ENCODE data around the gene PLEKHM3. TPM values are rescaled to one million over a fixed set of nuclear protein-coding genes. Genes with fewer than 3 reads are reported as not detected.

Gene PLEKHM3
- total and polyA plus RNA-seq, 2 experiments from 2014 or later, result 3.9 to 8.8 TPM

DNA sequence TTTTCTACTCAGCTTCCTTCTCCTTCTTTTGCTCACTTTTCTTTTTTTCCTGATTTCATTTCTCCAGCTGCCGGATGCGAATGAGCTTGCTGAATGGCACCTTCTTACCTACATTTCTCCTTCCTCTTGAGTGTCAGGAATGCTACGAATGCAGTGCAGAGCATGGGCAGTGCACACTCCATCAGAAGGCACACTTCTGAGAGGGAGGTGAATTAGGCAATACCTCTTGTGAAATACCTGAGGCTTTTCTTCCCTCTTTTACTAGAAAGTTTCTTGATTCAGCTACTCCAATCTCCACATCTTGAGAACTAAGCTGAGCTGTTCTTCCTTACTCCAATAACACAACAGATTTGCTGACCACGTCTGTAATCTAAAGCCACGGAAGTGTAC lies 51.1 kb downstream of the PLEKHM3 start (continued):
- TF ChIP-seq, protein P1, sequence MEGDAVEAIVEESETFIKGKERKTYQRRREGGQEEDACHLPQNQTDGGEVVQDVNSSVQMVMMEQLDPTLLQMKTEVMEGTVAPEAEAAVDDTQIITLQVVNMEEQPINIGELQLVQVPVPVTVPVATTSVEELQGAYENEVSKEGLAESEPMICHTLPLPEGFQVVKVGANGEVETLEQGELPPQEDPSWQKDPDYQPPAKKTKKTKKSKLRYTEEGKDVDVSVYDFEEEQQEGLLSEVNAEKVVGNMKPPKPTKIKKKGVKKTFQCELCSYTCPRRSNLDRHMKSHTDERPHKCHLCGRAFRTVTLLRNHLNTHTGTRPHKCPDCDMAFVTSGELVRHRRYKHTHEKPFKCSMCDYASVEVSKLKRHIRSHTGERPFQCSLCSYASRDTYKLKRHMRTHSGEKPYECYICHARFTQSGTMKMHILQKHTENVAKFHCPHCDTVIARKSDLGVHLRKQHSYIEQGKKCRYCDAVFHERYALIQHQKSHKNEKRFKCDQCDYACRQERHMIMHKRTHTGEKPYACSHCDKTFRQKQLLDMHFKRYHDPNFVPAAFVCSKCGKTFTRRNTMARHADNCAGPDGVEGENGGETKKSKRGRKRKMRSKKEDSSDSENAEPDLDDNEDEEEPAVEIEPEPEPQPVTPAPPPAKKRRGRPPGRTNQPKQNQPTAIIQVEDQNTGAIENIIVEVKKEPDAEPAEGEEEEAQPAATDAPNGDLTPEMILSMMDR (conservative IDR thresholded peaks at IDR 0.05; ENCODE audit: low read depth in 2 of 2), result no peak
- TF ChIP-seq, protein P2, sequence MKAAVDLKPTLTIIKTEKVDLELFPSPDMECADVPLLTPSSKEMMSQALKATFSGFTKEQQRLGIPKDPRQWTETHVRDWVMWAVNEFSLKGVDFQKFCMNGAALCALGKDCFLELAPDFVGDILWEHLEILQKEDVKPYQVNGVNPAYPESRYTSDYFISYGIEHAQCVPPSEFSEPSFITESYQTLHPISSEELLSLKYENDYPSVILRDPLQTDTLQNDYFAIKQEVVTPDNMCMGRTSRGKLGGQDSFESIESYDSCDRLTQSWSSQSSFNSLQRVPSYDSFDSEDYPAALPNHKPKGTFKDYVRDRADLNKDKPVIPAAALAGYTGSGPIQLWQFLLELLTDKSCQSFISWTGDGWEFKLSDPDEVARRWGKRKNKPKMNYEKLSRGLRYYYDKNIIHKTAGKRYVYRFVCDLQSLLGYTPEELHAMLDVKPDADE (IDR thresholded peaks at IDR 0.05), result no peak

DNA sequence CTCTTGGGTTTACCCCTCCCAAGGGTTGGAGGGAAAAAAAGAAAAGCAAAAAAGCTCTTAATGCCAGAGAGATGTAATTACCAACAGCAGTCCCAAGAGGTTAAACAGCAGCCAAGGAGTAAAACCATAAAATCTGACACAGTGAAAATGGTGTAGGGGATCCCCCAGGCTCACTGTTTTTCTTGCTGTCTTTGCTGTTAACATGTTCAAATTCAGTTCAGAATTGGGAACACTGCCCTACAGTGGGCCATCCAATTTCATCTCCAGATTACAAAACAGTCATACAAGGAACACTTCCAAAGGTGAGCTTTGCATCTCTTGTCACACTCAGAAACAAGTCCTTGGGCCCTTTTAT lies 54.5 kb downstream of the PLEKHM3 start:
- peaks cover 62% of the 10 kb centered on the region for H3K4me1 Mint-ChIP-seq
- Histone ChIP-seq H3K4me3 (no peak overlapping the region; the same call in 1 of the 2 replicates), H3K36me3 (ENCODE audit: insufficient read depth) (no peaks in the 10 kb centered on the region), H3K27ac (ENCODE audit: low read depth) (peak overlapping the region; percentile 95), H3F3A (replicated peaks; ENCODE audit: low read depth) (peaks cover 4% of the 10 kb centered on the region; the same call in 1 of the 2 replicates), H2AFZ (no peak overlapping the region), H4K20me1 (replicated peaks; ENCODE audit: insufficient read depth) (no peaks in the 10 kb centered on the region), H3K4me2 (peak overlapping the region; percentile 68), H3K9me2 (ENCODE audit: insufficient read depth) (no peaks in the 10 kb centered on the region), H3K4me1 (ENCODE audit: insufficient read depth) (peaks cover 54% of the 10 kb centered on the region), H3K27me3 (ENCODE audit: insufficient read depth) (no peaks in the 10 kb centered on the region), H3K79me2 (replicated peaks; ENCODE audit: insufficient read depth) (no peaks in the 10 kb centered on the region)
- ATAC-seq (no peak), DNase-seq (ENCODE audit: low spot score) (no peak)
- H3K9me3 Mint-ChIP-seq, result no peaks in the 10 kb centered on the region
- H3K27me3 Mint-ChIP-seq (ENCODE audit: insufficient read depth, low read depth, poor library complexity), result no peaks in the 10 kb centered on the region
- H3K27ac Mint-ChIP-seq, result peak overlapping the region; percentile 93
- peak overlapping the region; percentile 49; the same call in 1 of the 3 replicates for H3K4me3 Mint-ChIP-seq
- no peaks in the 10 kb centered on the region for H3K36me3 Mint-ChIP-seq (ENCODE audit: low read depth)
- no peak for TF ChIP-seq ZNF331 (CRISPR knock-in tag; IDR thresholded peaks at IDR 0.05; ENCODE audit: low read depth)
- no peak for TF ChIP-seq POLR2AphosphoS5 (IDR thresholded peaks at IDR 0.05; ENCODE audit: low read depth)
- TF ChIP-seq, protein P3, sequence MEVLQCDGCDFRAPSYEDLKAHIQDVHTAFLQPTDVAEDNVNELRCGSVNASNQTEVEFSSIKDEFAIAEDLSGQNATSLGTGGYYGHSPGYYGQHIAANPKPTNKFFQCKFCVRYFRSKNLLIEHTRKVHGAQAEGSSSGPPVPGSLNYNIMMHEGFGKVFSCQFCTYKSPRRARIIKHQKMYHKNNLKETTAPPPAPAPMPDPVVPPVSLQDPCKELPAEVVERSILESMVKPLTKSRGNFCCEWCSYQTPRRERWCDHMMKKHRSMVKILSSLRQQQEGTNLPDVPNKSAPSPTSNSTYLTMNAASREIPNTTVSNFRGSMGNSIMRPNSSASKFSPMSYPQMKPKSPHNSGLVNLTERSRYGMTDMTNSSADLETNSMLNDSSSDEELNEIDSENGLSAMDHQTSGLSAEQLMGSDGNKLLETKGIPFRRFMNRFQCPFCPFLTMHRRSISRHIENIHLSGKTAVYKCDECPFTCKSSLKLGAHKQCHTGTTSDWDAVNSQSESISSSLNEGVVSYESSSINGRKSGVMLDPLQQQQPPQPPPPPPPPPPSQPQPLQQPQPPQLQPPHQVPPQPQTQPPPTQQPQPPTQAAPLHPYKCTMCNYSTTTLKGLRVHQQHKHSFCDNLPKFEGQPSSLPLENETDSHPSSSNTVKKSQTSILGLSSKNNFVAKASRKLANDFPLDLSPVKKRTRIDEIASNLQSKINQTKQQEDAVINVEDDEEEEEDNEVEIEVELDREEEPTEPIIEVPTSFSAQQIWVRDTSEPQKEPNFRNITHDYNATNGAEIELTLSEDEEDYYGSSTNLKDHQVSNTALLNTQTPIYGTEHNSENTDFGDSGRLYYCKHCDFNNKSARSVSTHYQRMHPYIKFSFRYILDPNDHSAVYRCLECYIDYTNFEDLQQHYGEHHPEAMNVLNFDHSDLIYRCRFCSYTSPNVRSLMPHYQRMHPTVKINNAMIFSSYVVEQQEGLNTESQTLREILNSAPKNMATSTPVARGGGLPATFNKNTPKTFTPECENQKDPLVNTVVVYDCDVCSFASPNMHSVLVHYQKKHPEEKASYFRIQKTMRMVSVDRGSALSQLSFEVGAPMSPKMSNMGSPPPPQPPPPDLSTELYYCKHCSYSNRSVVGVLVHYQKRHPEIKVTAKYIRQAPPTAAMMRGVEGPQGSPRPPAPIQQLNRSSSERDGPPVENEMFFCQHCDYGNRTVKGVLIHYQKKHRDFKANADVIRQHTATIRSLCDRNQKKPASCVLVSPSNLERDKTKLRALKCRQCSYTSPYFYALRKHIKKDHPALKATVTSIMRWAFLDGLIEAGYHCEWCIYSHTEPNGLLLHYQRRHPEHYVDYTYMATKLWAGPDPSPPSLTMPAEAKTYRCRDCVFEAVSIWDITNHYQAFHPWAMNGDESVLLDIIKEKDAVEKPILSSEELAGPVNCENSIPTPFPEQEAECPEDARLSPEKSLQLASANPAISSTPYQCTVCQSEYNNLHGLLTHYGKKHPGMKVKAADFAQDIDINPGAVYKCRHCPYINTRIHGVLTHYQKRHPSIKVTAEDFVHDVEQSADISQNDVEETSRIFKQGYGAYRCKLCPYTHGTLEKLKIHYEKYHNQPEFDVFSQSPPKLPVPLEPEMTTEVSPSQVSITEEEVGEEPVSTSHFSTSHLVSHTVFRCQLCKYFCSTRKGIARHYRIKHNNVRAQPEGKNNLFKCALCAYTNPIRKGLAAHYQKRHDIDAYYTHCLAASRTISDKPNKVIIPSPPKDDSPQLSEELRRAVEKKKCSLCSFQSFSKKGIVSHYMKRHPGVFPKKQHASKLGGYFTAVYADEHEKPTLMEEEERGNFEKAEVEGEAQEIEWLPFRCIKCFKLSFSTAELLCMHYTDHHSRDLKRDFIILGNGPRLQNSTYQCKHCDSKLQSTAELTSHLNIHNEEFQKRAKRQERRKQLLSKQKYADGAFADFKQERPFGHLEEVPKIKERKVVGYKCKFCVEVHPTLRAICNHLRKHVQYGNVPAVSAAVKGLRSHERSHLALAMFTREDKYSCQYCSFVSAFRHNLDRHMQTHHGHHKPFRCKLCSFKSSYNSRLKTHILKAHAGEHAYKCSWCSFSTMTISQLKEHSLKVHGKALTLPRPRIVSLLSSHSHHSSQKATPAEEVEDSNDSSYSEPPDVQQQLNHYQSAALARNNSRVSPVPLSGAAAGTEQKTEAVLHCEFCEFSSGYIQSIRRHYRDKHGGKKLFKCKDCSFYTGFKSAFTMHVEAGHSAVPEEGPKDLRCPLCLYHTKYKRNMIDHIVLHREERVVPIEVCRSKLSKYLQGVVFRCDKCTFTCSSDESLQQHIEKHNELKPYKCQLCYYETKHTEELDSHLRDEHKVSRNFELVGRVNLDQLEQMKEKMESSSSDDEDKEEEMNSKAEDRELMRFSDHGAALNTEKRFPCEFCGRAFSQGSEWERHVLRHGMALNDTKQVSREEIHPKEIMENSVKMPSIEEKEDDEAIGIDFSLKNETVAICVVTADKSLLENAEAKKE (CRISPR knock-in tag; IDR thresholded peaks at IDR 0.05), result no peak
- no peak for TF ChIP-seq ZNF114 (CRISPR knock-in tag; IDR thresholded peaks at IDR 0.05)
- TF ChIP-seq NANOG (IDR thresholded peaks at IDR 0.05; ENCODE audit: borderline replicate concordance), result no peak
- TF ChIP-seq EZH2 (IDR thresholded peaks at IDR 0.05; ENCODE audit: low read depth, unreplicated experiment), result no peak
- no peak for TF ChIP-seq STAT1 (IDR thresholded peaks at IDR 0.05; ENCODE audit: unreplicated experiment)
- TF ChIP-seq JUNB (IDR thresholded peaks at IDR 0.05; ENCODE audit: unreplicated experiment), result no peak
- TF ChIP-seq CREB1 (CRISPR knock-in tag; IDR thresholded peaks at IDR 0.05; ENCODE audit: low read depth), result no peak
- TF ChIP-seq, protein P4, sequence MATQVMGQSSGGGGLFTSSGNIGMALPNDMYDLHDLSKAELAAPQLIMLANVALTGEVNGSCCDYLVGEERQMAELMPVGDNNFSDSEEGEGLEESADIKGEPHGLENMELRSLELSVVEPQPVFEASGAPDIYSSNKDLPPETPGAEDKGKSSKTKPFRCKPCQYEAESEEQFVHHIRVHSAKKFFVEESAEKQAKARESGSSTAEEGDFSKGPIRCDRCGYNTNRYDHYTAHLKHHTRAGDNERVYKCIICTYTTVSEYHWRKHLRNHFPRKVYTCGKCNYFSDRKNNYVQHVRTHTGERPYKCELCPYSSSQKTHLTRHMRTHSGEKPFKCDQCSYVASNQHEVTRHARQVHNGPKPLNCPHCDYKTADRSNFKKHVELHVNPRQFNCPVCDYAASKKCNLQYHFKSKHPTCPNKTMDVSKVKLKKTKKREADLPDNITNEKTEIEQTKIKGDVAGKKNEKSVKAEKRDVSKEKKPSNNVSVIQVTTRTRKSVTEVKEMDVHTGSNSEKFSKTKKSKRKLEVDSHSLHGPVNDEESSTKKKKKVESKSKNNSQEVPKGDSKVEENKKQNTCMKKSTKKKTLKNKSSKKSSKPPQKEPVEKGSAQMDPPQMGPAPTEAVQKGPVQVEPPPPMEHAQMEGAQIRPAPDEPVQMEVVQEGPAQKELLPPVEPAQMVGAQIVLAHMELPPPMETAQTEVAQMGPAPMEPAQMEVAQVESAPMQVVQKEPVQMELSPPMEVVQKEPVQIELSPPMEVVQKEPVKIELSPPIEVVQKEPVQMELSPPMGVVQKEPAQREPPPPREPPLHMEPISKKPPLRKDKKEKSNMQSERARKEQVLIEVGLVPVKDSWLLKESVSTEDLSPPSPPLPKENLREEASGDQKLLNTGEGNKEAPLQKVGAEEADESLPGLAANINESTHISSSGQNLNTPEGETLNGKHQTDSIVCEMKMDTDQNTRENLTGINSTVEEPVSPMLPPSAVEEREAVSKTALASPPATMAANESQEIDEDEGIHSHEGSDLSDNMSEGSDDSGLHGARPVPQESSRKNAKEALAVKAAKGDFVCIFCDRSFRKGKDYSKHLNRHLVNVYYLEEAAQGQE (IDR thresholded peaks at IDR 0.05; ENCODE audit: unreplicated experiment), result no peak
- no peak for TF ChIP-seq EZH2phosphoT487 (IDR thresholded peaks at IDR 0.05; ENCODE audit: unreplicated experiment)

Measured in GM23338 (cell line).